GM21390 (cell line): ENCODE data around the gene CBR4.
"Not testable (repeated sequence)": the region's sequence is repeated elsewhere in the genome, so short reads cannot be mapped to it uniquely, and the experiment has no call there.

Experiments
- ATAC-seq: cut with Tn5 transposase; IDR thresholded peaks from one replicate; pipeline ENCODE4 v1.9.1; 2021; ENCODE audit not compliant: unreplicated experiment

CBR4 gene

GRCh38 chr4:168995537-168996295, 14.3 kb downstream of the CBR4 start:
- no peak for ATAC-seq

- ATAC-seq = no peak
These were observed 15.1 kb downstream of the CBR4 start for GRCh38 chr4:168994958-168995357.

DNA sequence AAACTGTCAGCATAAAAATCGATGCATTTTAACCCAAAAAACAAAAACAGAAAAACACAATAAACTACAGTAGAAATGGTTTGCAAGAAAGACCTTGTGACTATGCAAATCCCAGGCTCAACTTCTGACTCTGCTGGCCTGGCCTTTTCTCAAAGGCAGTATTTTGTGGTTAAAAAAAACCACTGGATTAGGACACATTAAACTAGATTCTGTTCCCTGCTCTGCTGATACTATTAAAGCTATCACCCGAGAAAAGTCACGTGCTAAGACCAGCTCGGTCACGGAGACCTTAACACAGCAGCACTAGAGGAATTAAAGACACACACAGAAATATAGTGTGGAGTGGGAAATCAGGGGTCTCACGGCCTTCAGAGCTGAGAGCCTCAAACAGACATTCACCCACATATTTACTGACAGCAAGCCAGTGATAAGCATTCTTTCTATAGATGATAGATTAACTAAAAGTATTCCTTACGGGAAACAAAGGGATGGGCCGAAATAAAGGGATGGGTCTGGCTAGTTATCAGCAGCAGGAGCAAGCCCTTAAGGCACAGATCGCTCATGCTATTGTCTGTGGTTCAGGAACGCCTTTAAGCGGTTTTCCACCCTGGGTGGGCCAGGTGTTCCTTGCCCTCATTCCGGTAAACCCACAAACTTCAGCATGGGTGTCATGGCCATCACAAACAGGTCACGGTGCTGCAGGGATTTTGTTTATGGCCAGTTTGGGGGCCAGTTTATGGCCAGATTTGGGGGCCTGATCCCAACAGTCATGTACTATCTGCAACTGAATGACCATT, 16.1 kb downstream of the CBR4 start:
- no peak for ATAC-seq

DNA sequence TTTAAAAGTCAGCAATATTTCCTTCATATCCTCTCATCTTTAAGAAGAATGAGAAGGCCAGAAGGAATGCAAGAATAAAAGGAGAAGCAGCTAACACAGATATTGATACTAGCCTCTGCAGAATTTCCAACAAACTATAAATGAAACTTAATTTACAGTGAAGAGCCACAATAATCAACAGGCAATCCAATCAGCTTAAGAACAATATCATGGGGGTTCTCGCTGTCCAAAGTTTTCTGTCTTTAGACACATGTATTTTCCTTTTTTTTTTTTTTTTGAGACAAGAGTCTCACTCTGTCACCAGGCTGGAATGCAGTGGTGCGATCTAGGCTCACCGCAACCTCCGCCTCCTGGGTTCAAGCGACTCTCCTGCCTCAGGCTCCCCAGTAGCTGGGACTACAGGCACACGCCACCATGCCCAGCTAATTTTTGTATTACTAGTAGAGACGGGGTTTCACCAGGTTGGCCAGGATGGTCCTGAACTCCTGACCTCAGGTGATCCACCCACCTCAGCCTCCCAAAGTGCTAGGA, 17.0 kb downstream of the CBR4 start:
- not testable (repeated sequence) for ATAC-seq

- no peak for ATAC-seq
These were observed 28.1 kb downstream of the CBR4 start for GRCh38 chr4:168981942-168982341.

DNA sequence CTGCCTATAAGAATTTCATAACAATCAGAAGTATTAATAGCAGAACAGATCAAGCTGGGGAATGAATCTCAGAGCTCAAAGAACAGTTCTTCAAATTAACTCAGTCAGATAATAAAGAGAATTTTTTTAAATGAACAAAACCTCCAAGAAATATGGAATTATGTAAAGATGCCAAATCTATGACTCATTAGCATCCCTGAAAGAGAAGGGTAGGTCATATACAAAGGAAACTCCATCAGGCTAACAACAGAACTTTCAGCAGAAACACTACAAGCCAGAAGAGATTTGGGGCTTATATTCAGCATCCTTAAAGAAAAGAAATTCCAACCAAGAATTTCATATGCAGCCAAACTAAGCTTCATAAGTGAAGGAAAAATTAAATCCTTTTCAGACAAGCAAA, 28.6 kb downstream of the CBR4 start:
- ATAC-seq = no peak

DNA sequence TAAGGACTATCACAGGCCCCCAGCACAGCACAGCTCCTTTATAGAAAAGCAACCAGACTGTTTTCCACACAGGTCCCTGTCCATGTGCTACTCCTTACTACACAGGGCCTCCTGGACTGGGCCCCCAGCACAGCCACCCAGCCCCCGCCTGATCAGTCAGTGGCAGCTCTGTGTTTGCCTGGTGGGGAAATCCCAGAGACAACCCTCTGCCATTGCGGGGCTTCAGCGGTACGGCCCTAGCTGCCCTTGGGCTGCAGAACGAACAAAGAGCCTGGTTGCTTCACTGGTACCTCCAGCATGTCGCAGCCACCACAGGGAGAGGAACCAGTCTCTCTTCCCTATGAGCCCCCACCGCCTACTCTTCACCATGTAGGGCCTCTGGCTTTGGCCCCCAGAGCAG, 30.7 kb downstream of the CBR4 start:
- ATAC-seq = no peak

DNA sequence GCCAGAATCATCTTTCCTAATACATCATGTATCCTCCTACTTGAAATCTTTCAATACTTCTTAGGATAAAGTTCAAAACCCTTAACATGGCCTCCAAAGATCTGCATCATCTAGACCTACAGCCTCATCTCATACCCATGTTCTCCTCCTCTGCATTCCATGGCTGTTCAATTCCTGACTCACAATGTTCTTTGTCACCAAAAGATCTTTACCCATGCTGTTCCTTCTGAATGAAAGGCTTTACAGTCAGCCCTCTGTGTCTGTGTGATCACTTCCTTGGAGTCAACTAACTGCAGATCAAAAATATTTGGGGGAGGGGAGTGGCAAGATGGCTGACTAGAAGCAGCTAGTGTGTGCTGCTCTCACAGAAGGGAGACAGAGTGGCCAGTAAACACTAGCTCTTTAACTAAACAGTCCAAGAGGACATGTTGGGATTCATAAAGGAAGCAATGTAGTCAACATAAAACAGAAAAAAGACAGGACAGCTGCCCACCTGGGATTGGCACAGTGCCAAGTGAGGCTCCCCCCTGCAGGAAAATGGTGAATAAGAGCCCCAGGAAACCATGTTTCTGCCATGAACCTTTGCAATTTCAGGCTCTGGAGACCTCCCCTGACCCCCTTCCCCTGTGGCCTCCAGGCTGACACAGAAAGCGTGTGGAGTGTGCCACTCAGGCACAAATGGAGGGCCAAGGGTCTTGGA, 31.9 kb downstream of the CBR4 start:
- ATAC-seq = no peak

DNA sequence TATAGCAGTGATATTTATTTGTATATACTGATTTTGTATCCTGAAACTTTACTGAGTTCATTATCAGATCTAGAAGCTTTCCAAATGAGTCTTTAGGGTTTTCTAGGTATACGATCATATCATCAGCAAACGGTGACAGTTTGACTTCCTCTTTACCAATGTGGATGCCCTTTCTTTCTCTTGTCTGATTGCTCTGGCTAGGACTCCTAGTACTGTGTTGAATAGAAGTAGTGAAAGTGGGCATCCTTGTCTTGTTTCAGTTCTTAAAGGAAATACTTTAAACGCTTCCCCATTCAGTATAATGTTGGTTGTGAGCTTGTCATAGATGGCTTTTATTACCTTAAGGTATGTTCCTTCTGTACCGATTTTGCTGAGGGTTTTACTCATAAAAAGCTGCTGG, 37.5 kb downstream of the CBR4 start:
- no peak for ATAC-seq

- no peak for ATAC-seq
These were observed 49.3 kb downstream of the CBR4 start for GRCh38 chr4:168960716-168961115.

GRCh38 chr4:168955674-168956073, 54.4 kb downstream of the CBR4 start:
- ATAC-seq = no peak

DNA sequence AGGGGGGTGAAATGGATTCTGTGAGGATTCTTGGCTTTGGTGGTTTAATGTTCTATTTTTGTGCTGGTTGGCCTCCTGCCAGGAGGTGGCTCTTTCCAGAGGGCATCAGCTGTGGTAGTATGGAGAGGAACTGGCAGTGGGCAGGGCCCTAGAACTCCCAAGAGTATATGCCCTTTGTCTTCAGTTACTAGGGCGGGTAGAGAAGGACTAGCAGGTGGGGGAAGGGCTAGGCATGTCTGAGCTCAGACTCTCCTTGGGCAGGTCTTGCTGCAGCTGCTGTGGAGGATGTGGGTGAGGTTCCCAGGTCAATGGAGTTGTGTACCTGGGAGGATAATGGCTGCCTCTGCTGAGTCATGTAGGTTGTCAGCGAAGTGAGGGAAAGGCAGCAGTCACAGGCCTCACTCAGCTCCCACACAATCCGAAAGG, 57.2 kb downstream of the CBR4 start:
- not testable (repeated sequence) for ATAC-seq

- ATAC-seq = no peak
These were observed 64.8 kb downstream of the CBR4 start for GRCh38 chr4:168945291-168945690.

DNA sequence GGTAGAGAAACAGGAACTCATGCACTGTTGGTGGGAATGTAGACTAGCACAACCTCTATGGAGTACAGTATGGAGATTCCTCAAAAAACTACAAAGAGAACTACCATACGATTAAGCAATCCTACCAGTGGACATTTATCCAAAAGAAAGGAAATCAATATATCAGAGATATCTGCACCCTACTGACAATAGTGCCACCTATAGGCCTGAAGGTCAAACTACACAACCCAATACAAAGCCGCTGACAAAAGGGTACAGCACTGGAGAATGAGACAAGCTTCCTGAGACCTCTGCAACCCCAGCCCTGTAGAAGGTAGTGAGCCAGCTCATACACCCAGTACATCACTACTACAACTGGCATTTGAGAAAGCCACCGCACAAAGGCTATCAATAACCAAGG, 67.1 kb downstream of the CBR4 start:
- no peak for ATAC-seq
